Cortex of kidney (tissue), 1 donor: Measurements from ENCODE around the gene FLNC.

Source experiments
- DNase-seq: peaks from one replicate; lab custom pipeline; 2025; lab: John Stamatoyannopoulos, UW

Gene FLNC

DNA sequence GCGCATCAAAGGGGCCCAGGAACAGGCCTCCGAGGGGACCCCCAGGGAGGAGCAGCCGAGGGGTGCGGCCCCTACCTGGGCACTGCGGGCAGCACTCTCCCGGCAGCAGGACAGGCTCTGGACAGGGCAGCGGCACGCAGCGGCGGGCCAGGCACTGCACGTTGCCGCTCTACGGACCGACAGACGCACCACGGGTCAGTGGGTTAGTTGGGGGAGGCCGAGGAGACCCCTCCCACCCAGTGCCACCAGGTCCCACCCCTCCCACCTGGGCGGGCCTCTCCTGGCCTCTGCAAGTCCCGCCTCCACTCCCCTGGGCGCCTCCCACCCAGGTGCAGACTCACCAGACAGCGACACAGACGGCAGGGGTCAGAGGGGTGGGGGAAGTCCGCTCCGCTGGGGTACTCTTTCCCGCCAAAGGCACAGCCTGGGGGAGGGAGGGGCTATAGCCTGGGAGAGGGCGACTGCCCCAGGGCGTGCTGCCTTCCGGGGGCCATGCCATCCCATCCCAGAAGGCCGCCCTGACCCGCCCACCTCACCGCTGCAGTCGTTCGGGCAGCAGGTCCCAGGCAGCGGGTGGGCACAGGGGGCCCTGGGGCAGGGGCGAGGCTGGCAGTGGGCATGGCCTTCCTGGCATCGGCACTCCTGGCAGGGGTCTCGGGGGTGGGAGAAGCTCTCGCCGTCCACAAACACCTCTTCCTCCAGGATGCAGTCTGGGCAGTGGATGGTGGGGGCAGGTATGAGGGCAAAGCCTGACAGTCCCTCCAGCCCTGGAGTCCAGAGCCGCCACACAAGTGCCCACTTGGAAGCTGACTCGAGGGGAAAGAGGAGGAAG is 61.1 kb downstream of the FLNC start:
- no peak for DNase-seq

- no peak for DNase-seq
These were observed 61.7 kb downstream of the FLNC start for GRCh38 chr7:128891942-128892269.

DNA sequence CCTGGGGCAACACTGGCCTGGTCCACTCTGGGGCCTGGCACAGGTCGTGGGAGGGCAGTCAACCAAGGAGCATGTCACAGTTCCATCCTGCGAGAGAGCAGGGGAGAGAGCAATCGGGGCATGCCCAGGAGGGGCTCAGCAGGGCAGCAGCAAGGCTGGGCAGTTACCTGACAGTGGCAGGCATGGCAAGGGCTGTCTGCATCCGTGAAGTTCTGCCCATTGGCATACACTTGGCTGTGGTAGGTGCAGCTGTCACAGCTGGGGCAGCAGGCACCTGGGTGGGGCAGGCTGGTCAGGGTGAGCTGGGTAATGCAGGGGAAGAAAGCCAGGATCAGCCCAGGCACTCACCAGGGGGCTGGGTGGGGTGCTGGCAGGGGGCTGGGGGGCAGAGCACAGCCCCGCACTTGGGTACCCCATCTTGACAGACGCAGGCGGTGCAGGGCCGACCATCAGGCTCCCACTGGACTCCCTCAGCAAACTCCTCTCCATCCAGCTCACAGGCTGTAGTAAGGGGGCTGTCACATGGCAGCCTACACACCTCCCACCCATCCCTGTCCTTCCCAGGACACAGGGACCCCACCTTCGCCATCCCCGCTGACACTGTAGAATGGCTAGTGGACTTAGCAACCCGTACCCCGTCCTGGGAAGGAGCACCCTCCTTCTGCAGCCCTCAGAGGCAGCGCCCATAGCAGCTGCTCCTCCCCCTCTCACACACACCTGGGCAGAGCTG is 62.5 kb downstream of the FLNC start:
- no peak for DNase-seq

DNA sequence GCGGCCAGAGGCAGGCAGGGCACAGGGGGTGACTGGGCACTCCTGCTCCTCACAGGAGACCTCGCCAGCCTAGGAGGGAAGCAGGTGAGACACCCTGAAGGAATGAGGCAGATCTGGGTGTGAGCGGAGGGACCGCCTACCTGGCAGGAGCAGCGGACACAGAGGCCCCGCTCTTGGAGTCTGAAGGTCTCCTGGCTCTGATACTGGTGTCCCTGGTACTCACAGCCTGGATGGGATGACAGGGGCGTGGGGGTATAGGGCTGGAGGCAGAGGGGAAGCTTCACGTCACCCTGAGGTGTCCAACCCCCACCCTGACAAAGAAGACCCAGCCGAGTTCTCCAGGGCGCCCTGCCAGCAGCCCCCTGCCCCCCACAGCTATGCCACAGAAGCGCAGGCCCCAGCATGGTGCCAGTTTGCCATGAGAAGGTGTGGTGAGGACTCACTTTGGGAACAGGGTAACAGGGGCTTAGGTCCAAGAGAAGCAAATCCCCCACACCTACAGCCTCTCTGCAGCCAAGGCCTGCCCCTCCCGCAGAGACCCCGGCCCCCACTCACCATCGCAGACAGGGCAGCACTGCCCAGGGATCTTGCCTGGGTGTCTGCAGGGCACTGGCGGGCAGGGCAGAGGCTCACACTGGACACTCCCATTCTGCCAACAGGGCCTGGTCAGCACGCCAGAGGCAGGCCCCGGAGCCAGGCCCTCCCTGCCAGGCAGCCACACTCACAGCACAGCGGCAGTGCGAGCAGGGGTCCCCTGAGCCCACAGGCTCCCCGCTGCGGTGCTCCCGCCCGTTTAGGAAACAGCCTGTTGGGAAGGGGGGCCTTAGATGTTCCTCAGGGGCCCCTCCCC is 63.3 kb downstream of the FLNC start:
- DNase-seq, result no peak

DNA sequence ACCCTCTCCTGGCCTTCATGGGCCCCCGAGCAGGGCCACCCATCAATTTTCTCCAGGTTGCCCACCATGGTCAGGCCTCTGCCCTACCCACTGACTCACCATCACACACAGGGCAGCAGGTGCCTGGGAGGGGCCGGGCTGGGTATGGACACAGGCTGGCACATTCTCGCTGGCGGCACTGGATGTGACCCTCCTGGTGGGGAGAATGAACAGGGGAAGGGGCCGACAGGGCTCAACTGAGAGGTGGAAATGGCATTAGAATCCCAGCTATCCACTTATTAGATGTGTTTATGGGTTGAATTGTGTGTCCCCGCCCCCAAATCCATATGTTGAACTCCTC is 63.9 kb downstream of the FLNC start:
- DNase-seq, result no peak

DNA sequence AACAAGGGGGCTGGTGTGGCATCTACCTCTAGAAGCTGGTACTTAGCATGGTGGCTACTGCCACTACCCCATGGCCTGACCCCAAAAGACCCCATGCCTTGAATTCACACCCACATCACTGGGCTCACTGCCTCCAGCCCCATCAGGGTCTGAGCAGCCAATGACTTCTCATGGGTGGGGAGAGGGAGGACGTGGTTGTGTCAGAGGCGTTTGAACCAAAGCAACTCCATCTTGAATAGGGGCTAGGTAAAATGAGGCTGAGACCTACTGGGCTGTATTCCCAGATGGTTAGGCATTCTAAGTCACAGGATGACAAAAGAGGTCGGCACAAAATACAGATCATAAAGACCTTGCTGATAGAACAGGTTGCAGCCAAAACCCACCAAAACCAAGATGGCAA is 65.1 kb downstream of the FLNC start:
- DNase-seq, result no peak

GRCh38 chr7:128899392-128899791 is 69.2 kb downstream of the FLNC start:
- no peak for DNase-seq

DNA sequence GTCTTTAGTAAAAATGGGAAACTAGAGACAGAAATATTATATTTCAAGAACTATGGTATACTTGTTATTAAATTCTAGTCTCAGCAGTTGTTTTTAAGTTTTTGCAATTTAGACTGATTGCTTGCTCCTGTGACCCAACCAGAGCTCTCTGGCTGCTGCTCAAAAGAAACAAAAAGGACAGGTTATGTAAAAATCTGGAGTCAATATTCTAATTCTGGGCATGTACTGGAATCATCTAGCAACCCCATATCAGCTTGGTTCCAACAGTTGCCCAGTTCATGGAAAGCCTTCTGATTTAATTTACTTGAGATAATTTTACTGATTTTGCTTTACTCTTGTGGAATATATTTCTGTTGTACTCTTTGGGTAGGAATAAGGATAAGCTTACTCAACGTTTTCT is 70.0 kb downstream of the FLNC start:
- DNase-seq, result no peak

- DNase-seq, result no peak
These were observed 72.8 kb downstream of the FLNC start for GRCh38 chr7:128902761-128903585.

- DNase-seq, result no peak
These were observed 73.6 kb downstream of the FLNC start for GRCh38 chr7:128903621-128904361.

GRCh38 chr7:128904381-128905197 is 74.4 kb downstream of the FLNC start:
- DNase-seq, result no peak

DNA sequence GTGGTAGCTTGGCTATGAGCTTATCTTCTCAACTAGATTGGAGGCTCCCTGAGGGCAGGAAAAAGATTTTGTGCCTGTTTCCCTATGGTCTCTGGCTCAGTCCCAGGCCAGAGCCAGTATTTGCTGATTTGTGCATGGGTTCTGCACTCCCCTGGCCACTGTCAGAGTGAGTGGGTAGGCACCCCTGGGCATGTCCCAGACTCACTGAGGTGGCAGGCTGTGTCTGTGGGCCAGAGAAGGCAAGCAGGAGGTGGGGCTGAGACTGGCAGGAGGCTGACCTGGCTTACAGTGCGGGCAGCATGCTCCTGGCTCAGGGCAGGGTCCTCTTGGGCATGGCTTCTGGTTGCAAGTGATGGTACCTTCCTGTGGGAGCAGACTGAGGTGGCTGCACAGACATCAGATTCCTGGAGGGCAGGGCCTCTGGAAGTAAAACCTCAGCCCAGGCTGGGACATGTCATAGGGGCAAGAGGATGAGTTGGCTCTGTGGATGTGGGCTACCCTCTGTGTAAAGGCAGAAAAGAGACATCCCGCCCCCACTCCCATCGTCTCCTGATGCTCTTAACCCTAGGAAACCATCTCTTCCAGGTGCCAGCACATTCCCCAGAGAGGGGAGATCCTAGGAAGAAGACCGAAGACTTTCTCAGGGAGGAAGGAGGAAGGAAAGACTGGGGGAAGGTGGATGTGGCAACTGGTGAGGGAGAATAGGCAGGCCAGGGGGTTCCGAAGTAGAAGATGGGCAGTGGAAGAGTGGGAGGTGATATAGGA is 76.0 kb downstream of the FLNC start:
- no peak for DNase-seq

- DNase-seq, result no peak
These were observed 76.8 kb downstream of the FLNC start for GRCh38 chr7:128906766-128907559.
